Measurements from ENCODE around the gene GLB1L2. TPM values are rescaled to one million over a fixed set of nuclear protein-coding genes. Genes with fewer than 3 reads are reported as not detected.

Gene GLB1L2
- total RNA-seq, 1 donor from 2014 or later: 1.7 TPM

DNA sequence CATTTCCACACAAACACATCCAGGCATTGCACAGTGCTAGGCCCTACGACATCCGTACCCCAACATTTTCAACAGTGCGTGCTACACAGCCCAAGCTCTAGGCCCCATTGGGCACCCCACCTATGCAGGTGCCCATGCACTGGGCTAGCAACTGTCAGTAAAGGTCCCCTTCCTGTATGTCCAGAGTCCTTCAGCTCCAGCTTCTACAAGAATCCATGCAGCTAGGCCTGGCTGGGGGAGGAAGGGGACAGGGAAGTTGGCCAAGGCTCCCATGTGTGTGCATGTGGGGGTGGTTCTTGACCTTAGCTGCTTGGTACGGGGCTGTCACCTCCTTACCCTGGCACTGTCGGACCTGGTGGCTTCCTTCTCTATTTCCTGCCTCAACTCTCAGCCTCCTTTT is 79.0 kb downstream of the GLB1L2 start:
- TF ChIP-seq, protein P1, sequence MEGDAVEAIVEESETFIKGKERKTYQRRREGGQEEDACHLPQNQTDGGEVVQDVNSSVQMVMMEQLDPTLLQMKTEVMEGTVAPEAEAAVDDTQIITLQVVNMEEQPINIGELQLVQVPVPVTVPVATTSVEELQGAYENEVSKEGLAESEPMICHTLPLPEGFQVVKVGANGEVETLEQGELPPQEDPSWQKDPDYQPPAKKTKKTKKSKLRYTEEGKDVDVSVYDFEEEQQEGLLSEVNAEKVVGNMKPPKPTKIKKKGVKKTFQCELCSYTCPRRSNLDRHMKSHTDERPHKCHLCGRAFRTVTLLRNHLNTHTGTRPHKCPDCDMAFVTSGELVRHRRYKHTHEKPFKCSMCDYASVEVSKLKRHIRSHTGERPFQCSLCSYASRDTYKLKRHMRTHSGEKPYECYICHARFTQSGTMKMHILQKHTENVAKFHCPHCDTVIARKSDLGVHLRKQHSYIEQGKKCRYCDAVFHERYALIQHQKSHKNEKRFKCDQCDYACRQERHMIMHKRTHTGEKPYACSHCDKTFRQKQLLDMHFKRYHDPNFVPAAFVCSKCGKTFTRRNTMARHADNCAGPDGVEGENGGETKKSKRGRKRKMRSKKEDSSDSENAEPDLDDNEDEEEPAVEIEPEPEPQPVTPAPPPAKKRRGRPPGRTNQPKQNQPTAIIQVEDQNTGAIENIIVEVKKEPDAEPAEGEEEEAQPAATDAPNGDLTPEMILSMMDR (IDR thresholded peaks at IDR 0.05): no peak
- Histone ChIP-seq H3K9me3 (no peaks in the 10 kb centered on the region), H3K4me3 (peak overlapping the region in 1 of 2 donors; percentile 68), H3K27me3 (peaks cover 7% of the 10 kb centered on the region), H3K36me3 (no peaks in the 10 kb centered on the region), H3K27ac (no peak overlapping the region), H3K4me1 (peaks cover 3 to 9% of the 10 kb centered on the region in 2 donors)
- no peak for DNase-seq (ENCODE audit: low spot score in 2 of 2)
- intact Hi-C loops (cut with DNase I): no loop called here

DNA sequence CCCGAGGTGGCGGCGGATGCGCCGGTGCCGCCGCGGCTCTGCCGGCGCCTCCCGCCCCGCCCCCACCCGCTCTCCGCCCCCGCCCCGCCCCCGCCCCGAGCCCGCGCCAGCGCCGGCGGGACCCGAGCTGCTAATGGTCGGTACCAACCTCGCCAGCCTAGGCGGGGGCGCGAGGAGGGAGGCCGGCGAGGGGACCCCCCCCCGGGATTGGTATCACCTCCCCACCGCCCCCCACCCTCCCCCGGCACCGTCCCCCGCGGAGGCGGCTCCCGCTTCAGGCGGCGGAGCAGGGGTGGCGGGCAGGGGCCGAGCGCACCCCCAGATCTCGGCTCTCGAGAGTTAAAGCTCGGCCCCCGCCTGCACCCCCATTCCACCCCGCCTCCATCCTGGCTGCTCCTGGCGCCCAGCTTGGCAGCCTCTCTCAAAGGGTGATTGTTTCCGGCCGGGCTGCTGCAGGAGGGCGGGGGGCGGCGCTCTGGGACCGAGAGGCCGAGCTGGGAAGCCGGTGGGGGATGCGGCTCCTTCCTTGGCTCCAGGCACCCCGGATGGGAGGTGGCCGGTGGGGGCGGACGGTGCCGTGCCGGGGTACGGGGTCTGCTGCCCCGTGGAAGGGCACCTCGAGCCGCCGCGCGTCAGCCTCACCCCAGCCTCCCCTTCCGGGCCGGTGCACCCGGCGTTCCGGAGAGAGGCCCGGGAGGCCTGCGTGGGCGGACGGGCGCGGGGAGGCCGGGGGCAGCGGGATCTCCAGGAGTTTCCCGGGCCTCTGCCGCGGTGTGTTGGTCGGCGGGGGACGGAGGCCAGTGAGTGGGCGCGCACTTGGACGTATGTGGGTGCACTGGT is 80.6 kb downstream of the GLB1L2 start, which contains the start of gene B3GAT1:
Gene B3GAT1, minus strand, starts transcription at position 40 of the 840 bp plus-strand sequence. CDS start 24,583 bp downstream, outside the sequence.
- TF ChIP-seq, protein P1 (IDR thresholded peaks at IDR 0.05): no peak
- Histone ChIP-seq H3K36me3 (no peaks in the 10 kb centered on the region), H3K9me3 (no peaks in the 10 kb centered on the region), H3K4me3 (peak within 1 kb of the TSS; percentile 48 to 68), H3K4me1 (peaks cover 3 to 9% of the 10 kb centered on the region in 2 donors), H3K27me3 (peaks cover 7% of the 10 kb centered on the region), H3K27ac (no peak within 1 kb of the TSS)
- intact Hi-C loops (cut with DNase I): no loop called here
- DNase-seq (ENCODE audit: low spot score in 2 of 2): no peak

DNA sequence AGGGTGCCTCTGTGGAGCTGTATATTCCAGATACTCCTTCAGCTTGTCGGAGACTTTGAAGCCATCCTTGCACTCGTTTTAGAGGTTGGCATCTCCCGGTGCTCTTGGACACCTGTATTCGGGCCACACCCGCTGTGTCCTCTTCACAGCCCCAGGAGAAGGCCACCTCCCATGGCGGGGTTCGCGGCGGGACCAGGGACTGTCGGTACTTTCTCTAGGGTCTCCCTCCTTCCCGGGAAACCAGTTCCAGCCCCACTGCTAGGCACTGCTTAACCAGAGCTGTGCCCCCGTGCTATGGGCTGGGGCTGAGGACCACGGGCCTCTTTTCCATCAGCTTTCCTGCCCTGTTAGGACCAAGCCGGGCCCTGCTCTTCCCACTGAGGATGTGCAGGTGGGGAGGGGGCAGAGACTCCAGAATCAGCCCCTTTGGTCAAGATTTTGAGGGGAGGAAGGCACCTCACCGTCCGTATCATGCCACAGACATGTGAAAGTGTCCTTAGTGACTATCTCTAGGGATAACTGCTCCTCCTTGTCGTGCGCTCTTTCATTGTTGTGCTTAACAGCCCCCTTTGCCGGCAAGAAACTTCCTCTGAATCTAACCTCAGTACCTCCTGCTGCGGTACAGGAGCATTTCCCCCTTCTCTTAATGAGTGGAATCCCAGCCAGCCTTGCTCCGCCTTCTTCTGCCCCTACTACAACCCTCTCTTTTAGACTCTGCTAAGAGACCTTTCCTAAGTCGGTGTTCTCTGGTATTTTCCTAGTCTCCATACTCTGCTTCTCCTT is 81.4 kb downstream of the GLB1L2 start:
- H3K4me1 ChIP-seq: peaks cover 3 to 9% of the 10 kb centered on the region in 2 donors
- no peaks in the 10 kb centered on the region for H3K36me3 ChIP-seq
- no peak for DNase-seq (ENCODE audit: low spot score in 2 of 2)
- intact Hi-C loops (cut with DNase I): no loop called here
- H3K27ac ChIP-seq: no peak overlapping the region
- TF ChIP-seq, protein P1 (IDR thresholded peaks at IDR 0.05): no peak
- no peaks in the 10 kb centered on the region for H3K9me3 ChIP-seq
- peaks cover 7% of the 10 kb centered on the region for H3K27me3 ChIP-seq
- peak overlapping the region in 1 of 2 donors; percentile 68 for H3K4me3 ChIP-seq

DNA sequence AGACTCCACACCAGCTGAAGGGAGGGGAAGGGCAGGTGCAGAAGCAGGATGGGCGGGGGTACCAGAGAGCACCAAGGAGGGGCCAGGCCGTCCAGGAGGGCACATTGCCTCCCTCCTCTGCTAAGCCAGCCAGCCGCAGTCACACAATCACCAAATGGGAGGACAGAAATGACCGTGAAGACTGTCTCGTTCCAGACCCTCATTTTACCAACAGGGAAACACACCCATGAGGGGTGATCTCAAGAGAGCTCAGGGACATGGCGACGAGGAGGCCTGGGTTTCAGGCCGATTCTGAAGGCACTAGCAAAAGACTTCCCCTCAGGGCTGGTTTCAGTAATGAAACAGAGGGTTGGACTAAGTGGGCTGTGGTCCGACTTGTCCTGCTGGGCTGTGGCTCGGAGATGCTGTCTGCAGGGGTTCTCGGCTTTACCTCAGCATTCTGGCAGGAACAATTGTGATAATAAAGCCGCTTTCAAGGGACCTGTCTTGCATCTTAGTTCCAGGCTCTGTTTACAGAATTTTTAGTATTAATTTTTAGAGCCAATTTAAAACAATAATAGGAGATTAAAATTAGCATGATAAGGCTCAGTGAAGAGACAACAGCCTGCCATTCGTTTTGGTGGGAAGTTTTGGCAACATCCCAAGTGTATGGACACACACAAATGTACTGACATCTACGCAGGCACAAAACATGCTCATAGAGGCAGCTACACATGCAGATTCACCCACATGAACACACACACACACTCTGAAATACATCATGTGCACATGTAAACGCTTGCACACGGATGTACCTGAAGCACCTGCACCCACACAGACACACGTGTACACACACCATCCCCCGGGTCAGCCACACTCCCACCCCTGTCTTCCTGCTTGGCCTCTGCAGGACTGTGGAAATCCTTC is 82.3 kb downstream of the GLB1L2 start:
- no peak for DNase-seq (ENCODE audit: low spot score in 2 of 2)
- no peaks in the 10 kb centered on the region for H3K36me3 ChIP-seq
- TF ChIP-seq, protein P1 (IDR thresholded peaks at IDR 0.05): no peak
- peaks cover 7% of the 10 kb centered on the region for H3K27me3 ChIP-seq
- H3K9me3 ChIP-seq: no peaks in the 10 kb centered on the region
- no peak overlapping the region for H3K4me3 ChIP-seq
- intact Hi-C loops (cut with DNase I): no loop called here
- H3K27ac ChIP-seq: no peak overlapping the region
- H3K4me1 ChIP-seq: peaks cover 3 to 9% of the 10 kb centered on the region in 2 donors

Data from ascending aorta (tissue), 2 donors.